Ovary (tissue), 9 donors: ENCODE measurements around the gene PARD3. TPM values are rescaled to one million over a fixed set of nuclear protein-coding genes. Genes with fewer than 3 reads are reported as not detected.

Experiments
- DNase-seq, 5 donors: peaks; one replicate each; pipeline ENCODE4 v3.0.0-alpha.2; 2019 to 2020
- H3K27ac ChIP-seq, 2 donors: fragments of 200-600 bp; one replicate each; pipeline versions ENCODE4 v1.5.1 to v1.8.0; 2019 to 2022
- H3K27me3 ChIP-seq: fragments of 200-600 bp; one replicate; pipeline ENCODE4 v1.8.0; 2022
- H3K36me3 ChIP-seq: fragments of 200-600 bp; sonication (generic); one replicate; pipeline ENCODE4 v1.5.1; 2019
- H3K4me1 ChIP-seq: one replicate; pipeline ENCODE4 v1.8.1; 2013; ENCODE audit warnings: mild to moderate bottlenecking, moderate library complexity; ENCODE audit not compliant: insufficient read depth
- H3K4me3 ChIP-seq: fragments of 200-600 bp; sonication (generic); one replicate; pipeline ENCODE4 v1.5.1; 2017
- H3K9me3 ChIP-seq, 2 donors: fragments of 200-600 bp in 1 of 2; sonication (generic) in 1 of 2; one replicate each; pipeline versions ENCODE4 v1.5.1 to v1.8.1; 2013 to 2019; ENCODE audit warnings: mild to moderate bottlenecking in 1 of 2, moderate library complexity in 1 of 2
- CTCF ChIP-seq, 3 donors: fragments of 450-650 bp in 2 of 3; fragments of 200-600 bp in 1 of 3; IDR thresholded peaks; one replicate each; pipeline versions ENCODE4 v1.5.1 to v1.8.0; 2016 to 2022; ENCODE audit warnings: antibody characterized with exemption in 3 of 3, mild to moderate bottlenecking in 1 of 3
- EP300 ChIP-seq: sonication (generic); formaldehyde crosslinking; IDR thresholded peaks from one replicate; pipeline ENCODE4 v1.6.1; 2017; ENCODE audit warnings: antibody characterized with exemption
- POLR2A ChIP-seq: fragments of 450-650 bp; IDR thresholded peaks from one replicate; pipeline ENCODE4 v1.6.1; 2017; ENCODE audit warnings: antibody characterized with exemption, mild to moderate bottlenecking, moderate library complexity
- WGBS, 3 donors: extraction: QIAGEN DNeasy Blood & Tissue Kit in 1 of 3; methylation state at CpG; one replicate each; pipeline versions ENCODE4 v1.1.5 to v1.1.7; 2013 to 2017; 5-methylcytosine and 5-hydroxymethylcytosine counted together
- intact Hi-C, 4 donors: fragments of 100-400 bp; cut with DNase I; formaldehyde crosslinking; loops; one replicate each; pipeline versions ENCODE4 v1.11.0 to v1.15.1; 2022 to 2023
- polyA plus RNA-seq, 2 donors: library from polyadenylated mRNA; stranded (reverse); fragments of 200-250 nt in 1 of 2; fragments of 350-450 nt in 1 of 2; fragmentation: Illumina TruSeq in 1 of 2; extraction: RNeasy Lipid Tissue Mini Kit (QIAGEN cat#74804) in 1 of 2; gene quantifications; one replicate each; pipeline ENCODE4 v1.2.3, GENCODE V29; 2013 to 2014
- total RNA-seq, 7 donors: library from RNA; depleted of rRNA in 2 of 7; stranded (reverse); fragments of >200 nt in 2 of 7; fragmentation: NEBNext Ultra II Directional in 3 of 7; extraction: Animal tissue kit (Norgen Biotek cat#: 25700) in 3 of 7; gene quantifications; one replicate each; pipeline versions ENCODE4 v1.1.0 to v1.2.4, GENCODE V29; 2016 to 2023
- donor health status: DM: no; HTN: no; CAD: no; lungs with moderate emphysema.
- donor health status: DM: no; HTN: no; CAD: no.
- donor health status: Bipolar disorder and iron deficiency.
- donor health status: DM: yes; HTN: yes; CAD: no.
- donor health status: DM: no; HTN: no; CAD: no.
- donor health status: DM: yes; HTN: yes; CAD: no.

The PARD3 gene
- total and polyA plus RNA-seq, 9 donors = 31.8 to 92.3 (median 67.1) TPM

DNA sequence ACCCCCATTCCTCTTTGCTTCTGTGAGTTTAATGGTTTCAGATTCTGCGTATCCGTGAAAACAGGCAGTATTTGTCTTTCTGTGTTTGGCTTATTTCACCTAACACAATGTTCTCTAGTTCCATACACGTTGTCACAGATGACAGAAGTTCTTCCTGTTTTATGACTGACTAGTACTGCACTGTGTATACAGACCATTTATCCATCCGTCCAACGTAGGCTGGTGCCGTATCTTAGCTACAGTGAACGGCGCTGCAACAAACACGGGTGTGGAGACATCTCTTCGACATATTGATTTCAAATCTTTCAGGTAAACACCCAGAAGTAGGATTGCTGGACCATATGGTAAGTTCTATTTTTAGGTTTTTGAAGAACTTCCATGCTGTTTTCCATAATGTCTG lies 181.7 kb downstream of the PARD3 start:
- no peak overlapping the region for H3K4me3 ChIP-seq
- no peaks in the 10 kb centered on the region for H3K36me3 ChIP-seq
- H3K4me1 ChIP-seq = peaks cover 4% of the 10 kb centered on the region
- no peaks in the 10 kb centered on the region for H3K27me3 ChIP-seq
- H3K27ac ChIP-seq = no peak overlapping the region
- intact Hi-C loops = loop anchor here in 1 of 4 donors (10.0 kb wide), 1 partner anchor 1439 kb away; no protein-coding TSS in a partner anchor
- DNase-seq = no peak
- no peak for TF ChIP-seq POLR2A
- whole genome bisulfite sequencing, 3 donors = 96% methylated on average over 10 of the region's 10 CpGs
- no peaks in the 10 kb centered on the region for H3K9me3 ChIP-seq

DNA sequence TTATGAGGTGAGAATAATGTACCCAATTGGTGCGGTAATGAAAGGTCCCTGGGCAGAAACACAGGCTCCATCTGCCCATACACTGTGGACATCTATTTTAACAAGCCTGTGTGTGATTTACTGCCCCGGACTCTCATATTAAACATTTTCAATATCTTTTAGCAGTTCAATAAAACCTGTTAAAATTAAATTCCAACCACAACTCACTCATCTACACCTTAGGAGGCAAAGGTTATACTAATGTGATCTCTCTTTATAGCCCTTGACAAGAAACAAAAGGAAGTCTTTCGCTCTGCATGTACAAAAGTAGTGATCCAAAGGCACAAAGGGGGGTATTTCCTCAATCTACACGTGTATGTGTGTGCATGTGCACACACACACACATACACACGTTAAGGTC lies 186.0 kb downstream of the PARD3 start:
- TF ChIP-seq EP300 (no peak), POLR2A (no peak), CTCF (IDR thresholded peaks at IDR 0.05) (no peak)
- Histone ChIP-seq H3K27me3 (no peaks in the 10 kb centered on the region), H3K4me1 (peaks cover 16% of the 10 kb centered on the region), H3K36me3 (no peaks in the 10 kb centered on the region), H3K9me3 (no peaks in the 10 kb centered on the region), H3K4me3 (no peak overlapping the region), H3K27ac (no peak overlapping the region)
- no peak for DNase-seq
- WGBS, 3 donors = 89 to 92% (median 91%) methylated on average over 5 of the region's 5 CpGs
- intact Hi-C loops = no loop called here

DNA sequence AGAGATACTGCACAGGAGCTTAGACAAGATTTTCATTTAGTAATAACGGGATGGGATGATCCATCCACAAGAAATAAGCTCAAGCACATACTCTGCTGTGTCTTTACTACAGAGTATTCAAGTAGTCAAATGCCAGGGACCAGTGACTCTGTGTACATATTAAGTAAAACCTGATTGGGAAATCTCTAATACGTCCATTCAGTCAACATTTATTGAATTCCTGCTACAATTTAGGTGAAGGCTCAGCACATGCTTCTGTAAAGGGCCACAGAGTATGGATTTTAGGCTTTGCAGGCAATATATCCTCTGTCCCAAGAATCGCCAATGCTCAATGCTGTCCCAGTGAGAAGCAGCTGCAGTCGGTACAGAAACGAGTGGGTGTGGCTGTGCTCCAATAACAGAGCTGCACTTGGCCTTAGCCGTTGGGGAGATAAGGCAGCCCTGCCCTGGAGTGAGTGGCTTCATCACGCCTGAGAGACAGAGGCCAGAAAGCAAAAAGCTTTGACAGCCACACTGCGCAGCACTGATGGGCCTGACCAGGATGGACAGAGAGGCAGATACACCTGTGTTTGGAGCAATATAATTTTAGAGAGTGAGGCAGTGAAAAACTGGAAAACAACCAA lies 186.8 kb downstream of the PARD3 start:
- Histone ChIP-seq H3K27me3 (no peaks in the 10 kb centered on the region), H3K9me3 (no peaks in the 10 kb centered on the region), H3K4me1 (peaks cover 18% of the 10 kb centered on the region), H3K36me3 (no peaks in the 10 kb centered on the region), H3K27ac (no peak overlapping the region), H3K4me3 (no peak overlapping the region)
- DNase-seq = peak; percentile 52 to 58 (median 57)
- TF ChIP-seq POLR2A (no peak), CTCF (IDR thresholded peaks at IDR 0.05) (no peak), EP300 (no peak)
- intact Hi-C loops = no loop called here
- 26 to 32% (median 28%) methylated on average over 8 of the region's 8 CpGs for WGBS, 3 donors

GRCh38 chr10:34627741-34628140 lies 187.4 kb downstream of the PARD3 start:
- Histone ChIP-seq H3K27ac (no peak overlapping the region), H3K9me3 (no peaks in the 10 kb centered on the region), H3K4me1 (peaks cover 18% of the 10 kb centered on the region), H3K36me3 (no peaks in the 10 kb centered on the region), H3K4me3 (no peak overlapping the region), H3K27me3 (no peaks in the 10 kb centered on the region)
- no peak for DNase-seq
- intact Hi-C loops = no loop called here
- 85 to 94% (median 86%) methylated on average over 3 of the region's 3 CpGs for WGBS, 3 donors
- no peak for TF ChIP-seq POLR2A
- TF ChIP-seq CTCF (IDR thresholded peaks at IDR 0.05) = no peak
- TF ChIP-seq EP300 = no peak

GRCh38 chr10:34627331-34627730 lies 187.8 kb downstream of the PARD3 start:
- no peak for DNase-seq
- 92 to 96% (median 93%) methylated on average over 6 of the region's 6 CpGs for WGBS, 3 donors
- intact Hi-C loops = no loop called here
- Histone ChIP-seq H3K9me3 (no peaks in the 10 kb centered on the region), H3K27me3 (no peaks in the 10 kb centered on the region), H3K4me1 (peaks cover 18% of the 10 kb centered on the region), H3K27ac (no peak overlapping the region), H3K4me3 (no peak overlapping the region), H3K36me3 (no peaks in the 10 kb centered on the region)
- no peak for TF ChIP-seq POLR2A
- no peak for TF ChIP-seq CTCF (IDR thresholded peaks at IDR 0.05)
- TF ChIP-seq EP300 = no peak
